HG03571 (cell line): Measurements from ENCODE around the gene TLR7.

ENCODE experiments used
- ATAC-seq: cut with Tn5 transposase; IDR thresholded peaks from one replicate; pipeline ENCODE4 v1.9.1; 2021; ENCODE audit not compliant: unreplicated experiment

TLR7 gene

GRCh38 chrX:12890467-12890866 is 23.6 kb downstream of the TLR7 start:
- peak; percentile 52 for ATAC-seq

GRCh38 chrX:12891171-12891570 is 24.3 kb downstream of the TLR7 start:
- ATAC-seq, result no peak

- no peak for ATAC-seq
Observed at GRCh38 chrX:12891915-12892506, 25.1 kb downstream of the TLR7 start.

GRCh38 chrX:12892716-12893115 is 25.8 kb downstream of the TLR7 start:
- no peak for ATAC-seq

- ATAC-seq, result no peak
Observed at GRCh38 chrX:12894074-12895030, 27.5 kb downstream of the TLR7 start.

- ATAC-seq, result no peak
Observed at GRCh38 chrX:12895866-12896265, 29.0 kb downstream of the TLR7 start.

GRCh38 chrX:12896935-12897334 is 30.1 kb downstream of the TLR7 start:
- ATAC-seq, result no peak

- ATAC-seq, result no peak
Observed at GRCh38 chrX:12898073-12898472, 31.2 kb downstream of the TLR7 start.

GRCh38 chrX:12899506-12899905 is 32.6 kb downstream of the TLR7 start:
- ATAC-seq, result no peak

GRCh38 chrX:12901486-12901885 is 34.6 kb downstream of the TLR7 start:
- ATAC-seq, result no peak

GRCh38 chrX:12903646-12904045 is 36.8 kb downstream of the TLR7 start:
- no peak for ATAC-seq

- no peak for ATAC-seq
Observed at GRCh38 chrX:12906046-12906761, 39.3 kb downstream of the TLR7 start, which contains the start of gene TLR8. TLR8 (plus strand) TSS chrX:12906620; CDS start chrX:12906707, 87 bp downstream.

GRCh38 chrX:12910423-12911121 is 43.7 kb downstream of the TLR7 start:
- ATAC-seq, result no peak

GRCh38 chrX:12911122-12911470 is 44.2 kb downstream of the TLR7 start:
- ATAC-seq, result no peak

GRCh38 chrX:12912791-12913482 is 46.1 kb downstream of the TLR7 start:
- ATAC-seq, result no peak

- ATAC-seq, result no peak
Observed at GRCh38 chrX:12917753-12918152, 50.9 kb downstream of the TLR7 start.

- ATAC-seq, result no peak
Observed at GRCh38 chrX:12919051-12919450, 52.2 kb downstream of the TLR7 start.

- no peak for ATAC-seq
Observed at GRCh38 chrX:12919620-12920019, 52.7 kb downstream of the TLR7 start.

- ATAC-seq, result no peak
Observed at GRCh38 chrX:12920990-12921389, 54.1 kb downstream of the TLR7 start.

GRCh38 chrX:12921886-12922598 is 55.2 kb downstream of the TLR7 start:
- ATAC-seq, result no peak
